Natural killer cell (primary cell): ENCODE results near the gene MAN1C1. TPM values are rescaled to one million over a fixed set of nuclear protein-coding genes. Genes with fewer than 3 reads are reported as not detected.

Experiments
- ATAC-seq, 3 donors: fragments of 150-1000 bp in 2 of 3; fragments of 200-7000 bp in 1 of 3; cut with Tn5 transposase; 1 replicate in 1 of 3; 2 replicates in 2 of 3; pipeline ENCODE4 v1.10.0; 2021; ENCODE audit warnings: mild to moderate bottlenecking in 2 of 3, moderate library complexity in 2 of 3
- DNase-seq, 2 donors: peaks; one replicate each; pipeline versions ENCODE4 v3.0.0 to v3.0.0-alpha.2; 2013 to 2021; ENCODE audit warnings: mixed read lengths in 1 of 2
- H3K27ac ChIP-seq: one replicate; pipeline ENCODE4 v1.5.1; 2013; ENCODE audit warnings: mild to moderate bottlenecking, low read length
- H3K27me3 ChIP-seq: one replicate; pipeline ENCODE4 v1.6.1; 2013; ENCODE audit warnings: low read length; ENCODE audit not compliant: control insufficient read depth, insufficient read depth
- H3K36me3 ChIP-seq: one replicate; pipeline ENCODE4 v1.6.1; 2013; ENCODE audit warnings: low read length; ENCODE audit not compliant: control insufficient read depth, insufficient read depth
- H3K4me1 ChIP-seq: one replicate; pipeline ENCODE4 v1.6.1; 2013; ENCODE audit warnings: low read length; ENCODE audit not compliant: control insufficient read depth, insufficient read depth
- H3K4me3 ChIP-seq: one replicate; pipeline ENCODE4 v1.5.1; 2013; ENCODE audit warnings: low read length
- H3K9me3 ChIP-seq: one replicate; pipeline ENCODE4 v1.6.1; 2013; ENCODE audit warnings: low read length; ENCODE audit not compliant: control insufficient read depth, insufficient read depth
- H3K27ac Mint-ChIP-seq, 2 donors: one replicate each; pipeline ENCODE4 v1.8.0; 2022; ENCODE audit warnings: mild to moderate bottlenecking in 2 of 2, mixed read lengths in 2 of 2, moderate library complexity in 1 of 2
- H3K27me3 Mint-ChIP-seq, 2 donors: one replicate each; pipeline ENCODE4 v1.8.0; 2022; ENCODE audit warnings: low read depth in 2 of 2, mixed read lengths in 2 of 2
- H3K36me3 Mint-ChIP-seq: one replicate; pipeline ENCODE4 v1.8.0; 2022; ENCODE audit warnings: mixed read lengths
- H3K4me1 Mint-ChIP-seq, 2 donors: one replicate each; pipeline ENCODE4 v1.8.0; 2022; ENCODE audit warnings: mixed read lengths in 2 of 2
- H3K4me3 Mint-ChIP-seq: one replicate; pipeline ENCODE4 v1.8.0; 2022; ENCODE audit warnings: mild to moderate bottlenecking, moderate library complexity, mixed read lengths
- H3K9me3 Mint-ChIP-seq, 2 donors: one replicate each; pipeline ENCODE4 v1.8.0; 2022; ENCODE audit warnings: mixed read lengths in 2 of 2
- CTCF ChIP-seq: fragments of 200-600 bp; IDR thresholded peaks from one replicate; pipeline ENCODE4 v1.8.0; 2022; ENCODE audit warnings: antibody characterized with exemption
- WGBS: methylation state at CpG from one replicate; pipeline ENCODE4 v1.1.7; 2013; ENCODE audit warnings: missing lambda C conversion rate; ENCODE audit not compliant: insufficient coverage; 5-methylcytosine and 5-hydroxymethylcytosine counted together
- intact Hi-C: fragments of 100-400 bp; cut with micrococcal nuclease; formaldehyde crosslinking; loops from one replicate; pipeline ENCODE4 v1.14.2; 2022
- total RNA-seq, 4 donors: library from RNA; stranded (reverse); fragments of 120-200 nt in 1 of 4; gene quantifications; one replicate each; pipeline versions ENCODE4 v1.2.3 to v1.2.4, GENCODE V29; 2013 to 2022

MAN1C1 gene
- total RNA-seq, 3 donors from 2014 or later (not counting 1 experiment from before 2014, with no cell fraction given), result 3.6 to 7.5 (median 7.1) TPM

- ATAC-seq (no peak), DNase-seq (no peak)
- Mint-ChIP-seq H3K4me3 (no peak overlapping the region), H3K4me1 (peaks cover 14 to 17% of the 10 kb centered on the region in 2 donors), H3K27ac (no peak overlapping the region), H3K36me3 (no peaks in the 10 kb centered on the region), H3K27me3 (no peaks in the 10 kb centered on the region), H3K9me3 (no peaks in the 10 kb centered on the region)
- Histone ChIP-seq H3K27ac (no peak overlapping the region), H3K36me3 (no peaks in the 10 kb centered on the region), H3K4me3 (no peak overlapping the region), H3K9me3 (no peaks in the 10 kb centered on the region), H3K27me3 (no peaks in the 10 kb centered on the region), H3K4me1 (peaks cover 20% of the 10 kb centered on the region)
- no peak for TF ChIP-seq CTCF
- WGBS, result 84% methylated on average over 8 of the region's 8 CpGs
- intact Hi-C loops, result loop anchor here (10.0 kb wide), 1 partner anchor 180 kb away; the partner anchor contains the start of gene MAN1C1
These were observed 177.7 kb downstream of the MAN1C1 start for GRCh38 chr1:25794325-25794724.

DNA sequence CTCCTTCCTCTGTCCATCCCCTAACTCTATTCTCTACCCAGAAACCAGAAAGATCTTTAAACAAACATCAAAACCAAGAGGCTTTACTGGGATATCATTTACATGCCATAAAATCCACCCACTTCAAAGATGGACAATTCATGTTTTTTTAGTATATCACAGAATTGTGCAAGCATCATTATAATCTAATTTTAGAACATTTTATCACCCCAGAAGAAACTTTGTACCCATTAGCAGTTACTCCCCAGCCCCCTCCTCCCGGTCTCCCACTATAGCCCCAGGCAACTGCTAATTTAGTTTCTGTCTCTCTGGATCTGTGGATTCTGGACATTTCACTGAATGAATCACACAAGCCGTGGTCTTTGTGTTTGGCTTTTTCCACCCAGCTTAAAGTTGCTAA lies 178.6 kb downstream of the MAN1C1 start:
- TF ChIP-seq CTCF, result no peak
- peaks cover 14 to 22% of the 10 kb centered on the region in 2 donors for H3K4me1 Mint-ChIP-seq
- ATAC-seq, result no peak
- no peak overlapping the region for H3K27ac ChIP-seq
- H3K27me3 Mint-ChIP-seq, result no peaks in the 10 kb centered on the region
- H3K36me3 Mint-ChIP-seq, result no peaks in the 10 kb centered on the region
- no peak for DNase-seq
- no peaks in the 10 kb centered on the region for H3K27me3 ChIP-seq
- H3K9me3 ChIP-seq, result no peaks in the 10 kb centered on the region
- intact Hi-C loops, result loop anchor here (10.0 kb wide), 1 partner anchor 180 kb away; the partner anchor contains the start of gene MAN1C1
- H3K27ac Mint-ChIP-seq, result no peak overlapping the region
- WGBS, result 81% methylated on average over 2 of the region's 2 CpGs
- H3K9me3 Mint-ChIP-seq, result no peaks in the 10 kb centered on the region
- no peak overlapping the region for H3K4me3 ChIP-seq
- no peaks in the 10 kb centered on the region for H3K36me3 ChIP-seq
- peaks cover 26% of the 10 kb centered on the region for H3K4me1 ChIP-seq
- no peak overlapping the region for H3K4me3 Mint-ChIP-seq

GRCh38 chr1:25795946-25796810 lies 179.6 kb downstream of the MAN1C1 start:
- intact Hi-C loops, result loop anchor here (10.0 kb wide), 1 partner anchor 181 kb away; the partner anchor contains the start of gene MAN1C1
- H3K4me3 ChIP-seq, result no peak overlapping the region
- peaks cover 35% of the 10 kb centered on the region for H3K4me1 ChIP-seq
- no peaks in the 10 kb centered on the region for H3K27me3 ChIP-seq
- H3K27ac ChIP-seq, result no peak overlapping the region
- H3K36me3 ChIP-seq, result no peaks in the 10 kb centered on the region
- H3K4me1 Mint-ChIP-seq, result peaks cover 14 to 30% of the 10 kb centered on the region in 2 donors
- no peak for ATAC-seq
- no peaks in the 10 kb centered on the region for H3K36me3 Mint-ChIP-seq
- no peaks in the 10 kb centered on the region for H3K9me3 Mint-ChIP-seq
- H3K27ac Mint-ChIP-seq, result peak overlapping the region; percentile 36 to 37
- no peak for TF ChIP-seq CTCF
- peak in 1 of 2 donors; percentile 80 for DNase-seq
- WGBS, result 66% methylated on average over 22 of the region's 22 CpGs
- peak overlapping the region; percentile 52 for H3K4me3 Mint-ChIP-seq
- peaks cover 0 to 3% of the 10 kb centered on the region in 2 donors for H3K27me3 Mint-ChIP-seq
- H3K9me3 ChIP-seq, result no peaks in the 10 kb centered on the region
